GM12878 (cell line): ENCODE measurements around the gene VWA8. TPM values are rescaled to one million over a fixed set of nuclear protein-coding genes. Genes with fewer than 3 reads are reported as not detected.

Source experiments
- BHLHE40 ChIP-seq, 2 experiments: fragments of 450-650 bp in 1 of 2; IDR thresholded peaks; 2 replicates each; pipeline ENCODE4 v1.6.1; 2011 to 2017; ENCODE audit warnings: low read depth in 2 of 2, borderline replicate concordance in 1 of 2, improper control_type of control experiment in 1 of 2, low read length in 1 of 2, mild to moderate bottlenecking in 1 of 2
- BMI1 ChIP-seq: fragments of 450-650 bp; IDR thresholded peaks from 2 replicates; pipeline ENCODE4 v1.6.1; 2016; ENCODE audit warnings: mild to moderate bottlenecking, moderate library complexity, borderline replicate concordance
- EED ChIP-seq: sonication (generic); IDR thresholded peaks from 2 replicates; pipeline ENCODE4 v1.6.1; 2016; ENCODE audit warnings: antibody characterized with exemption, low read depth
- NFYA ChIP-seq: IDR thresholded peaks from 2 replicates; pipeline ENCODE4 v1.6.1; 2011; ENCODE audit warnings: low read depth, mild to moderate bottlenecking, low read length, improper control_type of control experiment, borderline replicate concordance
- POLR2AphosphoS2 ChIP-seq: IDR thresholded peaks from 2 replicates; pipeline ENCODE4 v1.6.1; 2011; ENCODE audit warnings: low read depth, mild to moderate bottlenecking, low read length, improper control_type of control experiment, moderate library complexity
- POLR2AphosphoS5 ChIP-seq: IDR thresholded peaks from 2 replicates; pipeline ENCODE4 v1.6.1; 2011; ENCODE audit warnings: mild to moderate bottlenecking, low read length, inconsistent platforms
- POU2F2 ChIP-seq: IDR thresholded peaks from 3 replicates; pipeline ENCODE4 v1.6.1; 2011; ENCODE audit warnings: low read depth, mild to moderate bottlenecking, low read length, borderline replicate concordance
- RB1 ChIP-seq: fragments of 450-650 bp; formaldehyde crosslinking; IDR thresholded peaks from 2 replicates; pipeline ENCODE4 v1.6.1; 2017; ENCODE audit warnings: mild to moderate bottlenecking, borderline replicate concordance
- ZNF24 ChIP-seq: fragments of 450-650 bp; IDR thresholded peaks from 2 replicates; pipeline ENCODE4 v1.6.1; 2017; ENCODE audit warnings: antibody characterized with exemption, mild to moderate bottlenecking
- ZNF592 ChIP-seq: fragments of 450-650 bp; IDR thresholded peaks from 2 replicates; pipeline ENCODE4 v1.6.1; 2017; ENCODE audit warnings: mild to moderate bottlenecking, moderate library complexity
- polyA plus RNA-seq, 11 experiments: library from polyadenylated mRNA; depleted of rRNA in 4 of 11; unstranded in 6 of 11; stranded (reverse) in 5 of 11; fragments of >200 nt; fragmentation: Nextera tagmentation in 4 of 11; fragmentation: Illumina TruSeq in 1 of 11; extraction: Ambion mirVana in 4 of 11; extraction: Trizol in 1 of 11; gene quantifications; 1 replicate in 1 of 11; 2 replicates in 10 of 11; pipeline versions ENCODE4 v1.2.1 to v1.2.3, GENCODE V29; 2011 to 2016; ENCODE audit warnings: inconsistent platforms in 2 of 11, missing spikeins in 2 of 11, low read depth in 1 of 11
- total RNA-seq, 4 experiments: library from RNA; depleted of rRNA in 3 of 4; stranded (reverse); fragments of >200 nt in 3 of 4; fragmentation: Illumina TruSeq in 1 of 4; extraction: Trizol in 1 of 4; gene quantifications; 2 replicates each; pipeline versions ENCODE4 v1.2.1 to v1.2.3, GENCODE V29; 2013 to 2021

Gene VWA8
- total and polyA plus RNA-seq, 10 of the 15 experiments (the other 5 are each of a cell fraction or from before 2014, with no cell fraction given) = 3.0 to 21.8 (median 13.5) TPM

- no peak for TF ChIP-seq ZNF24
- peak; percentile 81; the same call in 1 of the 3 replicates for TF ChIP-seq POU2F2
- TF ChIP-seq POLR2AphosphoS5 = no peak
- TF ChIP-seq RB1 = no peak
- TF ChIP-seq BHLHE40 (IDR thresholded peaks at IDR 0.05; ENCODE audit: borderline replicate concordance in 1 of 2, low read depth in 2 of 2, low read length in 1 of 2) = 0 out of 4 replicates have a peak, but pooled peaks of 1 of the 2 experiments have one; percentile 26
- no peak for TF ChIP-seq POLR2AphosphoS2
- no peak for TF ChIP-seq ZNF592
- no peak for TF ChIP-seq BMI1
- no peak for TF ChIP-seq NFYA
- no peak for TF ChIP-seq EED
- TF ChIP-seq, all 136 proteins: peak for 13
Measured at GRCh38 chr13:41812851-41813250, 148.1 kb downstream of the VWA8 start (continued).
